Liver (tissue), 3 donors: ENCODE measurements around the gene LURAP1L.

Experiments
- EGR1 ChIP-seq, 2 donors: IDR thresholded peaks; 2 replicates each; pipeline ENCODE4 v1.6.1; 2016 to 2018; ENCODE audit warnings: antibody characterized with exemption in 2 of 2, low read depth in 2 of 2
- TAF1 ChIP-seq: conservative IDR thresholded peaks from 2 replicates; pipeline ENCODE4 v1.6.1; 2016; ENCODE audit warnings: antibody characterized with exemption, mild to moderate bottlenecking
- TF ChIP-seq, protein P1 (sequence below): fragments of 150-350 bp; IDR thresholded peaks from 2 replicates; pipeline ENCODE4 v1.5.1; 2017; ENCODE audit warnings: improper control_type of control experiment, low read depth, low read length; ENCODE audit not compliant: missing input control
- donor health status: healthy.
- donor health status: healthy.

DNA sequence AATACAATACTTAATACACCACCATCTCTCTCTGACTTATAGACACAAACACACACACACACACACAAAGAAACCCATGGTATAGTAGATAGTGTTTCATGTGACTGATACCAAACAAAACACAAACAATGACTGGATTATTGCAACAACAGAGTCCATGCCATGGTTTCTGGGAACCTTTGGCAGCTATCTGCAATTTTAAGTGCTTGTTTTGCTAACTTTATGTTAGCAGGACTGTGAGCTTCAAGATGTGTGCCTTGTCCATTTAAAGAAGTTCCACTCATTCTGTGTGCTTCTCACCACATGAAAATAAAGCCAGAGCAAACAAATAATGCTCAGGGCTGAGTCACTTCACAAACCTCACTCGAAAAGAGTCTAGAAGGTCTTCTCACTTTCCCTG is 15.1 kb upstream of the LURAP1L start:
- TF ChIP-seq, protein P1, sequence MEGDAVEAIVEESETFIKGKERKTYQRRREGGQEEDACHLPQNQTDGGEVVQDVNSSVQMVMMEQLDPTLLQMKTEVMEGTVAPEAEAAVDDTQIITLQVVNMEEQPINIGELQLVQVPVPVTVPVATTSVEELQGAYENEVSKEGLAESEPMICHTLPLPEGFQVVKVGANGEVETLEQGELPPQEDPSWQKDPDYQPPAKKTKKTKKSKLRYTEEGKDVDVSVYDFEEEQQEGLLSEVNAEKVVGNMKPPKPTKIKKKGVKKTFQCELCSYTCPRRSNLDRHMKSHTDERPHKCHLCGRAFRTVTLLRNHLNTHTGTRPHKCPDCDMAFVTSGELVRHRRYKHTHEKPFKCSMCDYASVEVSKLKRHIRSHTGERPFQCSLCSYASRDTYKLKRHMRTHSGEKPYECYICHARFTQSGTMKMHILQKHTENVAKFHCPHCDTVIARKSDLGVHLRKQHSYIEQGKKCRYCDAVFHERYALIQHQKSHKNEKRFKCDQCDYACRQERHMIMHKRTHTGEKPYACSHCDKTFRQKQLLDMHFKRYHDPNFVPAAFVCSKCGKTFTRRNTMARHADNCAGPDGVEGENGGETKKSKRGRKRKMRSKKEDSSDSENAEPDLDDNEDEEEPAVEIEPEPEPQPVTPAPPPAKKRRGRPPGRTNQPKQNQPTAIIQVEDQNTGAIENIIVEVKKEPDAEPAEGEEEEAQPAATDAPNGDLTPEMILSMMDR: no peak
- TF ChIP-seq TAF1 (no peak), EGR1 (IDR thresholded peaks at IDR 0.05; ENCODE audit: low read depth in 2 of 2) (no peak)
